Heart right ventricle (tissue), 16 donors: Measurements from ENCODE around the gene ITPR2. TPM values are rescaled to one million over a fixed set of nuclear protein-coding genes. Genes with fewer than 3 reads are reported as not detected.

ENCODE experiments used
- ATAC-seq, 8 donors: fragments of 200-7000 bp; cut with Tn5 transposase; one replicate each; pipeline ENCODE4 v1.9.1; 2020; ENCODE audit warnings: mild to moderate bottlenecking in 8 of 8, moderate library complexity in 8 of 8, moderate number of reproducible peaks in 1 of 8
- DNase-seq, 2 donors: peaks; one replicate each; pipeline ENCODE4 v3.0.0-alpha.2; 2020
- H3K27ac ChIP-seq, 10 donors: fragments of 200-600 bp; sonication (generic) in 2 of 10; one replicate each; pipeline versions ENCODE4 v1.5.0 to v1.8.0; 2020 to 2022; ENCODE audit warnings: mild to moderate bottlenecking in 3 of 10
- H3K27me3 ChIP-seq, 7 donors: fragments of 200-600 bp; one replicate each; pipeline ENCODE4 v1.8.0; 2021 to 2022; ENCODE audit warnings: mild to moderate bottlenecking in 2 of 7
- H3K36me3 ChIP-seq, 9 donors: fragments of 200-600 bp; sonication (generic) in 1 of 9; one replicate each; pipeline versions ENCODE4 v1.5.0 to v1.8.0; 2020 to 2022; ENCODE audit warnings: mild to moderate bottlenecking in 2 of 9
- H3K4me1 ChIP-seq, 9 donors: fragments of 200-600 bp; sonication (generic) in 1 of 9; one replicate each; pipeline versions ENCODE4 v1.5.0 to v1.8.0; 2020 to 2022; ENCODE audit warnings: mild to moderate bottlenecking in 4 of 9
- H3K4me3 ChIP-seq, 10 donors: fragments of 200-600 bp; sonication (generic) in 2 of 10; one replicate each; pipeline versions ENCODE4 v1.5.0 to v1.8.0; 2020 to 2022; ENCODE audit warnings: mild to moderate bottlenecking in 7 of 10, moderate library complexity in 2 of 10
- H3K9me3 ChIP-seq, 11 donors: fragments of 200-600 bp in 10 of 11; sonication (generic) in 2 of 11; one replicate each; pipeline versions ENCODE4 v1.5.0 to v1.8.0; 2013 to 2022; ENCODE audit warnings: mild to moderate bottlenecking in 2 of 11, control low read depth in 1 of 11, moderate library complexity in 1 of 11
- WGBS, 2 donors: extraction: QIAGEN DNeasy Blood & Tissue Kit; methylation state at CpG; one replicate each; pipeline ENCODE4 v1.1.7; 2013; ENCODE audit warnings: inconsistent platforms in 1 of 2; 5-methylcytosine and 5-hydroxymethylcytosine counted together
- intact Hi-C, 10 donors: fragments of 100-400 bp; cut with DNase I; formaldehyde crosslinking; loops; one replicate each; pipeline versions ENCODE4 v1.11.1 to v1.14.2; 2022
- polyA plus RNA-seq, 2 donors: library from polyadenylated mRNA; stranded (reverse); fragments of 200-250 nt; gene quantifications; one replicate each; pipeline ENCODE4 v1.2.3, GENCODE V29; 2013
- total RNA-seq, 10 donors: library from RNA; stranded (reverse); fragmentation: NEBNext Ultra II Directional in 3 of 10; extraction: Animal tissue kit (Norgen Biotek cat#: 25700) in 3 of 10; gene quantifications; one replicate each; pipeline versions ENCODE4 v1.2.1 to v1.2.4, GENCODE V29; 2021 to 2023
- TF ChIP-seq, protein P1 (sequence below), 9 donors: fragments of 200-600 bp; sonication (generic) in 2 of 9; IDR thresholded peaks; one replicate each; pipeline versions ENCODE4 v1.5.0 to v1.8.0; 2021 to 2022; ENCODE audit warnings: antibody characterized with exemption in 9 of 9, mild to moderate bottlenecking in 5 of 9, moderate library complexity in 1 of 9
- donor health status: Arrhythmogenic right ventricular cardiomyopathy.
- donor health status: ischemic (EF 13 %, LVEDD 7.1; RV severe dilation, severe dysfunction).
- donor health status: healthy with polysubstance abuse.
- donor health status: DM: no; HTN: yes; CAD: no.
- donor health status: DM: no; HTN: no; CAD: no.
- donor health status: ischemic (EF 25% LVEDD 6.9; RV normal size, moderate dysfunction).
- donor health status: ischemic (EF 25% LVEDD 5.7; RV mildly dilated, moderate dysfunction).
- donor health status: healthy.
- donor health status: DM: yes; HTN: yes; CAD: no.
- donor health status: Ischemic cardiomyopathy.
- donor health status: ischemic (EF 35%, LVEDD 5.7; RV mildly dilated, moderate dysfunction).
- donor health status: nonischemic (EF 11% LVEDD 7.7; RV severe dilation, severe dysfunction).
- donor health status: DM: yes; HTN: yes; CAD: no.
- donor health status: PGD.
- donor health status: ischemic (EF 29% LVEDD 5.4; RV normal size, mild dysfunction).
- donor health status: nonischemic (EF 23%, LVEDD 6.1; RV moderate dilation, normal function).

The ITPR2 gene
- total and polyA plus RNA-seq, 12 donors = 2.0 to 18.9 (median 14.3) TPM

DNA sequence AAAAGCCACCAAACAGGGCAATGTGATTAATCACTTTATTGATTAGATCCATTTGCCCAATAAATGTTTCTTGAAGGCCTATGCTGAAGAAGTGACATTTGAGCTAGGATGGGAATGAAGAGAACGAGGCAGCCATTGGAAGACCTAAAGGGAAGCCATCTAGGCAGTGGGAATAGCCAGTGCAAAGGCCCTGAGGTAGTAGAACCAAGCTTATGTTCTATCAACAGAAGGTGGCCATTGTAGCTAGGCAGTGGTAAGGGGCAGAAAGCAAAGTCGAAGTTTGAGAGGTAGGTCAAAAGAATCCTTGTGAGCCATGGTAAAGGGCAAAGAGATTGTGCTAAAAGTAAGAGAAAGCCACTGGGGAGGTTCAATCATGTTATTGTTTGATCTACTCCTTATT is 173.1 kb downstream of the ITPR2 start:
- Histone ChIP-seq H3K27ac (no peak overlapping the region), H3K4me3 (no peak overlapping the region), H3K27me3 (no peaks in the 10 kb centered on the region), H3K4me1 (no peaks in the 10 kb centered on the region), H3K36me3 (peaks cover 0 to 84% (median 20%) of the 10 kb centered on the region in 9 donors), H3K9me3 (no peaks in the 10 kb centered on the region)
- DNase-seq (no peak), ATAC-seq (no peak)
- intact Hi-C loops = loop anchor here in 3 of 10 donors (10.0 kb wide), 2 partner anchors 225 to 1225 kb away; no protein-coding TSS in a partner anchor
- 95 to 98% methylated on average over 2 of the region's 2 CpGs for WGBS, 2 donors
- TF ChIP-seq, protein P1, sequence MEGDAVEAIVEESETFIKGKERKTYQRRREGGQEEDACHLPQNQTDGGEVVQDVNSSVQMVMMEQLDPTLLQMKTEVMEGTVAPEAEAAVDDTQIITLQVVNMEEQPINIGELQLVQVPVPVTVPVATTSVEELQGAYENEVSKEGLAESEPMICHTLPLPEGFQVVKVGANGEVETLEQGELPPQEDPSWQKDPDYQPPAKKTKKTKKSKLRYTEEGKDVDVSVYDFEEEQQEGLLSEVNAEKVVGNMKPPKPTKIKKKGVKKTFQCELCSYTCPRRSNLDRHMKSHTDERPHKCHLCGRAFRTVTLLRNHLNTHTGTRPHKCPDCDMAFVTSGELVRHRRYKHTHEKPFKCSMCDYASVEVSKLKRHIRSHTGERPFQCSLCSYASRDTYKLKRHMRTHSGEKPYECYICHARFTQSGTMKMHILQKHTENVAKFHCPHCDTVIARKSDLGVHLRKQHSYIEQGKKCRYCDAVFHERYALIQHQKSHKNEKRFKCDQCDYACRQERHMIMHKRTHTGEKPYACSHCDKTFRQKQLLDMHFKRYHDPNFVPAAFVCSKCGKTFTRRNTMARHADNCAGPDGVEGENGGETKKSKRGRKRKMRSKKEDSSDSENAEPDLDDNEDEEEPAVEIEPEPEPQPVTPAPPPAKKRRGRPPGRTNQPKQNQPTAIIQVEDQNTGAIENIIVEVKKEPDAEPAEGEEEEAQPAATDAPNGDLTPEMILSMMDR (IDR thresholded peaks at IDR 0.05) = no peak

DNA sequence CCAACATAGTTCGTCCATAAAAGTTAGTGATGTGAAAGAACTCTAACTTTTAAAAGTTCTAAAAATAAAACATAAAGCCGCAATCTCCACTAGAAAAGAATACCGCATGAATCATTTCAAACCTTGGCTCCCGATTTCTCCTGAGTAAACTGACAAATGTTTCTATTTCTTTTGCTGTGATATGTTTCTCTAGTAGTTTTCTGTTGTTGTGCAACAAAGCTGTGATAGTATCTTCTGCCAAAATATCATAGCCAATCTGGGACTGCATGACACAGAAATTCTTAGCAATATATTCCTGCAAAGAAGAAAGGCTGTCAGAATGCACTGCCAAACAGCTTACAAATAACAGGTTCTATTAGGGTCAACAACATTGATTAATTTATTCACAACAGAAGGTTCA is 174.0 kb downstream of the ITPR2 start:
- 81 to 85% methylated on average over 4 of the region's 4 CpGs for WGBS, 2 donors
- Histone ChIP-seq H3K4me1 (no peaks in the 10 kb centered on the region), H3K36me3 (peaks cover 0 to 87% (median 21%) of the 10 kb centered on the region in 9 donors), H3K4me3 (no peak overlapping the region), H3K27ac (no peak overlapping the region), H3K27me3 (no peaks in the 10 kb centered on the region), H3K9me3 (no peaks in the 10 kb centered on the region)
- TF ChIP-seq, protein P1 (IDR thresholded peaks at IDR 0.05) = no peak
- ATAC-seq (no peak), DNase-seq (no peak)
- intact Hi-C loops = loop anchor here in 3 of 10 donors (10.0 kb wide), 2 partner anchors 224 to 1224 kb away; no protein-coding TSS in a partner anchor

DNA sequence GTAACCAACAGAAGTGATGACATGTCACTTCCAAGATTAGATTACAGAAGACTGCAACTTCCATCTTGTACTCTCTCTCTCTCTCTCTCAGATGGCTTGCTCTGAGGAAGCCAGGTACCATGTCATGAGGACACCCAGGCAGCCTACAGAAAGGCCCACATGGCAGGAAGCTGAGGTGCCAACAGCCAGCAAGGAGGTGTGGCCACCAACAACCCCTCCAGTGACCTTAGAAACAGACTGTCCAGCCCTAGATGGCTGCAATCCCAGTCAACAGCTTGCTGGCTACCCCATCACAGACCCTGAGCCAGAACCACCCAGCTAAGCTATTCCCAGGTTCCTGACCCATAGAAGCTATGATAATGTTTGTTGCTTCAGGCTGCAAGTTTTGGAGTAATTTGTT is 178.4 kb downstream of the ITPR2 start:
- no peaks in the 10 kb centered on the region for H3K4me1 ChIP-seq
- no peak overlapping the region for H3K27ac ChIP-seq
- H3K9me3 ChIP-seq = peaks cover 0 to 9% (median 0%) of the 10 kb centered on the region in 11 donors
- ATAC-seq = peak in 1 of 8 donors; percentile 24
- H3K36me3 ChIP-seq = peaks cover 0 to 87% (median 34%) of the 10 kb centered on the region in 9 donors
- no peak overlapping the region for H3K4me3 ChIP-seq
- intact Hi-C loops = loop anchor here in 8 of 10 donors (5.0 to 10.0 kb wide), 6 partner anchors 217 to 1220 kb away; no protein-coding TSS in a partner anchor
- H3K27me3 ChIP-seq = no peaks in the 10 kb centered on the region
- DNase-seq = no peak
- TF ChIP-seq, protein P1 (IDR thresholded peaks at IDR 0.05) = no peak

DNA sequence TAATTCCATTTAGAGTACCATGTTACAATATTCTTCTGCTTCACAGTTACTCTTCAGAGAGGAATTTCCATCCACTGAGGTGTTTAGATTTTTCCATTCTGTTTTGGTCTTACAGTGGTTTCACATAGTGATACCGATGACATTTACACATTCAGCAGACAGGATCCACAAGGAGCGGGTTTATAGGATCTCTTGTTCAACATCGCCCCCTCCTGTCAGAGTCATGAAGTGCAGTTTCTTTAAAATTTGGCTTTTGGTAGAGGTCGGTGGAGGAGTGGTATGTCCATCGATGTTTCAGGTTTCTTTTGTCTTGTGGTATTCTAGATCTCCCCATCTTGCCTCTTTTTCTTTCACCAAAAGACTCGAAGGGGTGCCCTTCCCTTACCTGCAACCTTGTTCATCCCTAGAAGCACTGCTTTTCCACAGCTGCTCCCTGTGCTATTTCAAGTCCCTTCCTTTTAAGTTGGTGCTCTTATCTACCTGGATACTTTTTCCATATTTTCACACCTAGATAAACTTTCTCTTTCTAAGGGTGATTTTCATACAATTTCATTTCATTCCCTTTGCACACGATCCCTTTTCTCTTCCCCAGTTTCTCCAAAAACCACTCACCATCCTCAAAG is 181.3 kb downstream of the ITPR2 start:
- no peak overlapping the region for H3K27ac ChIP-seq
- intact Hi-C loops = loop anchor here in 8 of 10 donors (1.0 to 10.0 kb wide), 9 partner anchors 214 to 1217 kb away; no protein-coding TSS in a partner anchor
- WGBS, 2 donors = 27 to 36% methylated on average over 7 of the region's 7 CpGs

More for the DNA sequence above, 181.3 kb downstream of the ITPR2 start:
- Histone ChIP-seq H3K27me3 (no peaks in the 10 kb centered on the region), H3K4me1 (peaks cover 0 to 12% (median 0%) of the 10 kb centered on the region in 9 donors), H3K4me3 (no peak overlapping the region), H3K36me3 (peaks cover 0 to 77% (median 32%) of the 10 kb centered on the region in 9 donors), H3K9me3 (peaks cover 0 to 9% (median 0%) of the 10 kb centered on the region in 11 donors)
- DNase-seq (peak in 1 of 2 donors; percentile 49), ATAC-seq (peak in 7 of 8 donors; percentile 38 to 78 (median 62))
- TF ChIP-seq, protein P1 (IDR thresholded peaks at IDR 0.05) = peak; percentile 62 to 87 (median 78)
